ENCODE data around the gene PPIF.
A peak's percentile ranks its signal among the peaks of the same experiment; 100 is the strongest.

PPIF gene

DNA sequence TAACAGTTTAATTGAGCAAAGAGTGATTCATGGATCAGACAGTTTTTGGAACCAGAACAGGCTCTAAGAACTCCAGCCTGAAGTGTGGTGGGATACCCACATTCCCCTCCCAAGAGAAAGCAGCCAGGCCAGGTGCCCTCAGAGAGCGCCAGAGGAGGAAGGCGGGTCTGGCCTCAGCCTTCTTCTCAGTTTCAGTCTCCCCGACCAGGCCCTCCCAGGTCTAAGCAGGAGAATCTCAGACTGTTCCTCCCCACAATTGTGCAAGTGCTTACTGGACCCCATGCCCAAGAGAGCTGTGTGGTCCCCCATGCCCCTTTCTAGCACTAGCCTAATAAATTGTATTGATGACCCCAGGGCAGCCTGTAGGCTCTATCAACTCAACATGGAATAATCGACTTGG, 25.6 kb downstream of the PPIF start:
- TF ChIP-seq, protein P1, sequence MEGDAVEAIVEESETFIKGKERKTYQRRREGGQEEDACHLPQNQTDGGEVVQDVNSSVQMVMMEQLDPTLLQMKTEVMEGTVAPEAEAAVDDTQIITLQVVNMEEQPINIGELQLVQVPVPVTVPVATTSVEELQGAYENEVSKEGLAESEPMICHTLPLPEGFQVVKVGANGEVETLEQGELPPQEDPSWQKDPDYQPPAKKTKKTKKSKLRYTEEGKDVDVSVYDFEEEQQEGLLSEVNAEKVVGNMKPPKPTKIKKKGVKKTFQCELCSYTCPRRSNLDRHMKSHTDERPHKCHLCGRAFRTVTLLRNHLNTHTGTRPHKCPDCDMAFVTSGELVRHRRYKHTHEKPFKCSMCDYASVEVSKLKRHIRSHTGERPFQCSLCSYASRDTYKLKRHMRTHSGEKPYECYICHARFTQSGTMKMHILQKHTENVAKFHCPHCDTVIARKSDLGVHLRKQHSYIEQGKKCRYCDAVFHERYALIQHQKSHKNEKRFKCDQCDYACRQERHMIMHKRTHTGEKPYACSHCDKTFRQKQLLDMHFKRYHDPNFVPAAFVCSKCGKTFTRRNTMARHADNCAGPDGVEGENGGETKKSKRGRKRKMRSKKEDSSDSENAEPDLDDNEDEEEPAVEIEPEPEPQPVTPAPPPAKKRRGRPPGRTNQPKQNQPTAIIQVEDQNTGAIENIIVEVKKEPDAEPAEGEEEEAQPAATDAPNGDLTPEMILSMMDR (conservative IDR thresholded peaks at IDR 0.05), result no peak
- no peak overlapping the region for H3K27ac ChIP-seq

- H3K27ac ChIP-seq, result no peak overlapping the region
- TF ChIP-seq, protein P1 (conservative IDR thresholded peaks at IDR 0.05), result peak; percentile 94
These were observed 27.3 kb downstream of the PPIF start for GRCh38 chr10:79374312-79375191.

- no peak overlapping the region for H3K27ac ChIP-seq
- TF ChIP-seq, protein P1 (conservative IDR thresholded peaks at IDR 0.05), result no peak
These were observed 28.2 kb downstream of the PPIF start for GRCh38 chr10:79375321-79376077.

- TF ChIP-seq, protein P1 (conservative IDR thresholded peaks at IDR 0.05), result no peak
- H3K27ac ChIP-seq, result no peak overlapping the region
These were observed 28.9 kb downstream of the PPIF start for GRCh38 chr10:79376078-79376628.

DNA sequence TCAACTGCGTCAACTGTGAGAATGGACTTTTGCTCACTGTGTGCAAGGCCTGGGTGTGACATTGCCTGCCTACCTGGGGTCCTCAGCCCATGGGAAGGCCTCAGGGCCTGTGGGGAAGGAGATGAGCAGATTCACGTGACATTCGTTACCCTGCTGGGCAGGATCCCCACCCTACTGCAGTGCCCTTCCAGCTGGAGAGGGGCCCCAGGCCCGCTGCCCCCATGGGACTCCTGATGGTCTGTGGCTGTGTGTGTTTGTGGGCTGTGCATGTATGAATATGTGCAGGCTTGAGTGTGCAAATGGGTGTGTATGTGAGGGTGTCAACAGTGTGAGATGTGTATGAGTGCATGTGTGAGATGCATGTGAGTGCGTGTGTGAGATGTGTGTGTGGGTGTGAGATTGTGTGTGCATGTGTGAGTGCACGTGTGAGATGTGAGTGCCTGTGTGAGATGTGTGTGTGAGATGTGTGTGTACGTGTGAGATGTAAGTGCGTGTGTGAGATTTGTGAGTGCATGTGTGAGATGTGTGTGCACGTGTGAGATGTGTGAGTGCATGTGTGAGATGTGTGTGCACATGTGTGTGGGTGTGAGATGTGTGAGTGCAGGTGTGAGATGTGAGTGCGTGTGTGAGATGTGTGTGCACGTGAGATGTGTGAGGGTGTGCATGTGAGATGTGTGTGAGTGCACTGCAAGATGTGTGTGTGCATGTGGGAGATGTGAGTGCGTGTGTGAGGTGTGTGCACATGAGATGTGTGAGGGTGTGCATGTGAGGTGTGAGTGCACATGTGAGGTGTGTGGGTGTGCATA, 29.7 kb downstream of the PPIF start:
- TF ChIP-seq, protein P1 (conservative IDR thresholded peaks at IDR 0.05), result no peak
- no peak overlapping the region for H3K27ac ChIP-seq

DNA sequence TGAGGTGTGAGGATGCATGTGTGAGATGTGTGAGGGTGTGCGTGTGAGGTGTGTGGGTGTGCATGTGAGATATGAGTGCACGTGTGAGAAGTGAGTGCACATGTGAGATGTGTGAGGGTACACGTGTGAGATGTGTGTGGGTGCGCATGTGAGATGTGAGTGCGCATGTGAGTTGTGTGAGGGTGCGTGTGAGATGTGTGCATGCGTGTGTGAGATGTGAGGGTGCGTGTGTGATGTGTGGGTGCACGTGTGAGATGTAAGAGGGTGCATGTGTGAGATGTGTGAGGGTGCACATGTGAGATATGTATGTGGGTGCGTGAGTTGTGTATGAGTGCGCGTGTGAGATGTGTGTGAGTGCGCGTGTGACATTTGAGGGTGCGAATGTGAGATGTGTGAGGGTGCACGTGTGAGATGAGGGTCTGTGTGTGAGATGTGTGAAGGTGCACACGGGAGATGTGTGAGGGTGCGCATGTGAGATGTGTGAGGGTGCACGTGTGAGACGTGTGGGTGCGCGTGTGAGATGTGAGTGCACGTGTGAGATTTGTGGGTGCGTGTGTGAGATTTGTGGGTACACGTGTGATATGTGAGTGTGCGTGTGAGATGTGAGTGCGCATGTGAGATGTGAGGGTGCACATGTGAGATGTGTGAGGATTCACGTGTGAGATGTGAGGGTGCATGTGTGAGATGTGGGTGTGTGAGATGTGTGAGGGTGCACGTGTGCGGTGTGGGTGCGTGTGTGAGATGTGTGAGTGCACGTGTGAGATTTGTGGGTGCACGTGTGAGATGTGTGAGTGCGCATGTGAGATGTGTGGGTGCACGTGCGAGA, 30.5 kb downstream of the PPIF start:
- TF ChIP-seq, protein P1 (conservative IDR thresholded peaks at IDR 0.05), result no peak
- no peak overlapping the region for H3K27ac ChIP-seq
